ENCODE measurements around the gene TPX2. TPM values are rescaled to one million over a fixed set of nuclear protein-coding genes. Genes with fewer than 3 reads are reported as not detected.

The TPX2 gene
- total RNA-seq, 6 donors from 2014 or later = 1.0 to 6.7 (median 3.8) TPM

- WGBS, 2 donors = 30 to 46% methylated on average over 3 of the region's 3 CpGs
- ATAC-seq (ENCODE audit: low FRiP score in 2 of 2) = no peak
Measured at GRCh38 chr20:31837896-31838397, 98.9 kb downstream of the TPX2 start.

DNA sequence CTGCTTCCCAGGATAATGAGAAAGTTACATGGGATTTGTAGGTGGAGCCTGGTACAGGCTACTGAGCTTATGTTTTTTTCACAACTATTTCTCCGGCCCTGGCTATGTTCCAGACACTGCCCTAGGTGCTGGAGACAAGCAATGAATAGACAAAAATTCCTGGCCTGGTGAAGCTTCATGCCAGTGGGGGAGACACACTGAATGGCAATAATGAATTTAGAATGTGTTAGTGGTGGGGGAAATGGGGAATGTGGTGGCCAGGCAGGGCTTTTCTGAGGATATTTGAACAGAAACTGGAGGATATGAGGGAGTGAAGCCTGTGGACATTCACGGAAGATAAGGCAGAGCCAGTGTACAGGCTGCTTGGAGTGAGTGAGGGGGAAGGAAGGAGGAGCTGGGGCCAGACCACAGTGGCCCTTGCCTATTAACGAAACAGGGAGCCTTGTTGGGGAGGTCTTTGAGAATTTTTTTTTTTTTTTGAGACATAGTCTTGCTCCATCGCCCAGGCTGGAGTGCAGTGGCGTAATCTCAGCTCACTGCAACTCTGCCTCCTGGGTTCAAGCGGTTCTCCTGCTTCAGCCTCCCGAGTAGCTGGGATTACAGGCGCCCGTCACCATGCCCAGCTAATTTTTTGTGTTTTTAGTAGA, 99.7 kb downstream of the TPX2 start:
- DNase-seq = no peak
- no peak overlapping the region for H3K4me3 ChIP-seq
- no peak for TF ChIP-seq POLR2AphosphoS5 (IDR thresholded peaks at IDR 0.05)
- no peak for TF ChIP-seq POLR2A (IDR thresholded peaks at IDR 0.05)
- no peak for TF ChIP-seq EP300 (IDR thresholded peaks at IDR 0.05)
- TF ChIP-seq, protein P1, sequence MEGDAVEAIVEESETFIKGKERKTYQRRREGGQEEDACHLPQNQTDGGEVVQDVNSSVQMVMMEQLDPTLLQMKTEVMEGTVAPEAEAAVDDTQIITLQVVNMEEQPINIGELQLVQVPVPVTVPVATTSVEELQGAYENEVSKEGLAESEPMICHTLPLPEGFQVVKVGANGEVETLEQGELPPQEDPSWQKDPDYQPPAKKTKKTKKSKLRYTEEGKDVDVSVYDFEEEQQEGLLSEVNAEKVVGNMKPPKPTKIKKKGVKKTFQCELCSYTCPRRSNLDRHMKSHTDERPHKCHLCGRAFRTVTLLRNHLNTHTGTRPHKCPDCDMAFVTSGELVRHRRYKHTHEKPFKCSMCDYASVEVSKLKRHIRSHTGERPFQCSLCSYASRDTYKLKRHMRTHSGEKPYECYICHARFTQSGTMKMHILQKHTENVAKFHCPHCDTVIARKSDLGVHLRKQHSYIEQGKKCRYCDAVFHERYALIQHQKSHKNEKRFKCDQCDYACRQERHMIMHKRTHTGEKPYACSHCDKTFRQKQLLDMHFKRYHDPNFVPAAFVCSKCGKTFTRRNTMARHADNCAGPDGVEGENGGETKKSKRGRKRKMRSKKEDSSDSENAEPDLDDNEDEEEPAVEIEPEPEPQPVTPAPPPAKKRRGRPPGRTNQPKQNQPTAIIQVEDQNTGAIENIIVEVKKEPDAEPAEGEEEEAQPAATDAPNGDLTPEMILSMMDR (IDR thresholded peaks at IDR 0.05) = no peak

More at GRCh38 chr20:31837896-31838397, 98.9 kb downstream of the TPX2 start:
- H3K4me1 ChIP-seq = peaks cover 12 to 29% (median 18%) of the 10 kb centered on the region in 4 donors
- H3K27ac ChIP-seq = peak overlapping the region in 1 of 4 donors; percentile 8
- no peak overlapping the region for H3K4me3 ChIP-seq
- TF ChIP-seq POLR2AphosphoS5 (IDR thresholded peaks at IDR 0.05) (no peak), POLR2A (IDR thresholded peaks at IDR 0.05) (no peak), EP300 (IDR thresholded peaks at IDR 0.05) (no peak)
- TF ChIP-seq, protein P1 (IDR thresholded peaks at IDR 0.05) = no peak
- no peaks in the 10 kb centered on the region for H3K9me3 ChIP-seq
- H3K27me3 ChIP-seq = no peaks in the 10 kb centered on the region
- no peak for DNase-seq
- H3K36me3 ChIP-seq = no peaks in the 10 kb centered on the region

DNA sequence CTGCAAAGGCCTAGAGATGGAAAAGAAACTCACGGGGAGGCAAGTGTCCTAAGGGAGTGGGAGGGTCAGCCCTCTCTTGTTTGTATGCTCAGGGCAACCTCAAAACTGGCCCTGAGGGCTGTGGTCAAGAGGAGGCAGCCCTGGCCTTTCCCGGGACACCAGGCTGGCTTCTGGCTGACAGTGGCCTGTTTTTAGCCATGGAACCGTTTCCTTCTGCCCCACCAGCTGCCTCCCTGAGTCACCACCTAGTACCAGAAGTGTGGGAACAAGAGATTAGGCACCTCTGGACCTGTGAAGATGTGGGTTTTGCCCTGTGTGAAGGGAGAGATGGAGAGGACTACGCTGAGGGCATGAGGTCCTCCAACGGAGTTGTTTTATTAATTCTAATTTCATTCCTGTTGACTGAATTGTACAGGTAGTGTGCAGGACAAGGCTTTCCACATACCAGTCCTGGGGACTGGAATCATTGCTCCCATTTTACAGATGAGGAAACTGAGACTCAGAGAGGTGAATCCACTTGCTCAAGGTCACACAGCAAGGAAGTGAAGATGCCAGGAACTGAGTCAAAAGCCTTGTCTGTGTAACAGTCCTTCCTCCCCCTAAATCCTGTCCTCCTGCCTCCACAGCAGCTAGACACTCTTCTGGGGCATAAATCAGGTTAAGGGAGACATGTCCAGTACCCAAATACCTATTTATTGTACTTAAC, 100.8 kb downstream of the TPX2 start:
- WGBS, 2 donors = 71 to 92% methylated on average over 4 to 5 of the region's 5 CpGs
- no peak overlapping the region for H3K27ac ChIP-seq
- ATAC-seq (ENCODE audit: low FRiP score in 2 of 2) = no peak
- TF ChIP-seq EP300 (IDR thresholded peaks at IDR 0.05) = no peak
- no peak for TF ChIP-seq POLR2AphosphoS5 (IDR thresholded peaks at IDR 0.05)
- no peak for TF ChIP-seq POLR2A (IDR thresholded peaks at IDR 0.05)
- TF ChIP-seq, protein P1 (IDR thresholded peaks at IDR 0.05) = no peak
- DNase-seq = no peak
- H3K27me3 ChIP-seq = no peaks in the 10 kb centered on the region
- H3K9me3 ChIP-seq = no peaks in the 10 kb centered on the region
- H3K4me3 ChIP-seq = no peak overlapping the region
- no peaks in the 10 kb centered on the region for H3K36me3 ChIP-seq
- peaks cover 12 to 24% (median 20%) of the 10 kb centered on the region in 4 donors for H3K4me1 ChIP-seq

More for the DNA sequence above, 99.7 kb downstream of the TPX2 start:
- Histone ChIP-seq H3K36me3 (no peaks in the 10 kb centered on the region), H3K4me1 (peaks cover 12 to 24% (median 21%) of the 10 kb centered on the region in 4 donors), H3K9me3 (no peaks in the 10 kb centered on the region), H3K27me3 (no peaks in the 10 kb centered on the region), H3K27ac (no peak overlapping the region)
- ATAC-seq (ENCODE audit: low FRiP score in 2 of 2) = no peak
- 65 to 70% methylated on average over 9 of the region's 9 CpGs for WGBS, 2 donors

DNA sequence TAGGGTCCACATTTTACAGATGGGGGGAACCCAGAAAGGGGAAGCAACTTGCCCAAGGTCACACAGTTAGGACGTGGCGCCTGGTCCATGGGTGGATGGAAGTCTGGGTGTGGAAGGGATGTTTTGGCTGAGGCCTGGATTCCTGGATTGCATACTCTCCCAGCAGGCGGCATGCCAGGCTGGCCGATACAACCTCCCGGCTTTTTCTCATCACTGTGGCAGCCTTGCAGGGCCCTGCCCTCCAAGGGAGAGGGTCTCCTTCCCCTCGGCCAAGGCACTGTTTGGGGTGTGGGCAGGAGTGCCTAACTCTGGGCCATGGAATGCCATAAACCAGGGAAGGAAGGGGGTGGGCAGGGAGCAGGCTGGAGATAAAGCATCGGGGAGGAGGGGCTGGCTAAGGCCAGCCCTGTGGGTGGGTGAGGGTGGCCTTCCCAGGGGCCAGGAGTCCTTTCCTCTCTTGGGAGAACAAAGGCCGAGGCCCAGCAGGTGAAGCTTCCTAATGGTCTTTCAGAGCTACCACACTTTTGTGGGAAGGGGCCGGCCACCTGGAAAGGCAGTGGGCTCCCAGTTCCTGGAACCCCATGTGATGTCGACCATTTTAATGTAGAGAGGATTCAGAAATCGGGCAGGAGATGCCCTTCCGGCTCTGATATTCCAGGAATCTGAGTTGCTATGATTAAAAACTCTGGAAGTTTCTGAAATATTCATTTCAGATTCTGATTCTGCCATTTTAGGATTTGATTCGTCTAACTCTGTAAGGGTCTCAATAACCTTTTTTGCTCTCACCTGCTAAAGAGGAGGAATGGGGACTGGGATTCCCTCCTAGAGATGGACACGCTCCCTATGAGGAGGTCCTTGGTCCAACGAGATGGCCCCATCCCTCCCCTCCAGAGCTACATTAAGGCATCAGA, 102.1 kb downstream of the TPX2 start:
- no peak overlapping the region for H3K4me3 ChIP-seq
- peaks cover 7 to 15% (median 12%) of the 10 kb centered on the region in 4 donors for H3K4me1 ChIP-seq
- ATAC-seq (ENCODE audit: low FRiP score in 2 of 2) (no peak), DNase-seq (no peak)
- WGBS, 2 donors = 80 to 81% methylated on average over 9 to 15 of the region's 15 CpGs
- no peaks in the 10 kb centered on the region for H3K27me3 ChIP-seq
- H3K36me3 ChIP-seq = no peaks in the 10 kb centered on the region
- TF ChIP-seq EP300 (IDR thresholded peaks at IDR 0.05) (no peak), POLR2A (IDR thresholded peaks at IDR 0.05) (no peak)
- TF ChIP-seq, protein P1 (IDR thresholded peaks at IDR 0.05) = no peak
- no peaks in the 10 kb centered on the region for H3K9me3 ChIP-seq
- H3K27ac ChIP-seq = peak overlapping the region; percentile 15 to 60 (median 40)
